NCI-H187 (cell line): ENCODE data around the gene ARNT2.

Experiments used
- DNase-seq, 2 experiments: peaks; one replicate each; lab custom pipeline; 2025; lab: John Stamatoyannopoulos, UW

The ARNT2 gene

GRCh38 chr15:80578871-80579270, 174.7 kb downstream of the ARNT2 start:
- DNase-seq: no peak

DNA sequence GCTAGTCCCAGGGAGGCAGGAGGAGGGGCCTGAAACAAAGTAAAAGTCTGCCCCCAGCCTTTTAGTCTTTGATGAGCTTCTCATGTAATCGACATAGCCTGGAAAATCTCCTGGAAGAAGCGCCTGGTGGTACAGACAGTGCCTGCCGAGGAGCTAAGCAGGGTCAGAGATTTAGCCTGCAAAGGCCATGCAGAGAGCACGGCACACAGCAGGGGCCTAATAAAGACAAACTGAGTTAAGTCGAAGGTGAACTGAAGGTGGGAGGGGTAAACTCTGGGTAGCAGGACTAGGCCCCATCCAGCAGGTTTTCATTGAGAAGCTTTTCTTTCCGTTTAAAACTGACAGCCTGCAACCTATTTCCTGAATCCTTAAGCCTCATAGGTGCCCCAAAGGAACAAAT, 175.4 kb downstream of the ARNT2 start:
- no peak for DNase-seq

GRCh38 chr15:80580106-80580505, 175.9 kb downstream of the ARNT2 start:
- DNase-seq: no peak

GRCh38 chr15:80580536-80581260, 176.5 kb downstream of the ARNT2 start:
- DNase-seq: no peak

- DNase-seq: no peak
Observed at GRCh38 chr15:80581976-80582375, 177.8 kb downstream of the ARNT2 start.

- DNase-seq: no peak
Observed at GRCh38 chr15:80582816-80583423, 178.7 kb downstream of the ARNT2 start.

- no peak for DNase-seq
Observed at GRCh38 chr15:80584561-80584964, 180.4 kb downstream of the ARNT2 start.

- DNase-seq: no peak
Observed at GRCh38 chr15:80584973-80585525, 180.9 kb downstream of the ARNT2 start.

DNA sequence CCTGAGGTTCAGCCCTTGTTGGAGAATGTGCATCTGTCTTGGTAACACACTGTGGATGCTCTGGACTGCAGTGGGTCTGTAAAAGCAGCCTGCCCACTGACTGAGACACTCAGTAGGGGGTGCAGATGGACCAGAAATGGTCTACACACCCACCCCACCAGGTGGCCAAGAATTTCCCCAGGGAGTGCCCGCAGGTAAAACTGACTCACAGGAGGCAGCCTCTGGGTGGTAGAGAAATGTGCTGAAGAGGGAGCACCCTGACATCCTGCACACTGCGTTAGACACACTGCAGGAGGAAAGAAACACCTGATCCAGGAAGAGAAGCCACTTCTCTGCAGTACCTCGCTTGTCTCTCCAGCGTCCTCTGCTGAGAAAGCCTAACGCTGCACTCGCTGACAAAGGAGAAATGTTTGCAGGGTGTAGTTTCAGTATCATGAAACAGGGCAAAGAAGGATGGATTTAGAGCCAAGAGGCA, 181.4 kb downstream of the ARNT2 start:
- no peak for DNase-seq

DNA sequence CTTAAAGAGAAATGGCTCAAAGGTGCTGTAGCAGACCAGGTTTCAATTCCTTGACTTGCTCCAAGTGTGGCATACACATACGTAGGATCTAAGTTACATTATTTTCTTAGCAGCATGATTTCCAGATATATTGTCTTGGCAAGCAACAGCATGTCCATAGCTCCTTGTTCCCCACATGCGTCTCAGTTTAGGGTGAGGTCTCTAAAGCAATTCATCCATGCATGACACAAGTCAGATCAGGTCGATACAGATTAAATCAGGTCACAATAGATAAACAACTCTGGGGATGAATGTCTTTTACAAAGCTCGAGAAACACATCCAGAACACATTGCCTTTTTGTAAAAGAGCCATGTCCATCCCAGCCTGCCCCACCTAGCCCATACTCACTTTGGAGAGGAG, 182.0 kb downstream of the ARNT2 start:
- DNase-seq: no peak

- DNase-seq: no peak
Observed at GRCh38 chr15:80587007-80587406, 182.8 kb downstream of the ARNT2 start.

- no peak for DNase-seq
Observed at GRCh38 chr15:80587816-80588456, 183.8 kb downstream of the ARNT2 start.

- DNase-seq: no peak
Observed at GRCh38 chr15:80588801-80589200, 184.6 kb downstream of the ARNT2 start.

DNA sequence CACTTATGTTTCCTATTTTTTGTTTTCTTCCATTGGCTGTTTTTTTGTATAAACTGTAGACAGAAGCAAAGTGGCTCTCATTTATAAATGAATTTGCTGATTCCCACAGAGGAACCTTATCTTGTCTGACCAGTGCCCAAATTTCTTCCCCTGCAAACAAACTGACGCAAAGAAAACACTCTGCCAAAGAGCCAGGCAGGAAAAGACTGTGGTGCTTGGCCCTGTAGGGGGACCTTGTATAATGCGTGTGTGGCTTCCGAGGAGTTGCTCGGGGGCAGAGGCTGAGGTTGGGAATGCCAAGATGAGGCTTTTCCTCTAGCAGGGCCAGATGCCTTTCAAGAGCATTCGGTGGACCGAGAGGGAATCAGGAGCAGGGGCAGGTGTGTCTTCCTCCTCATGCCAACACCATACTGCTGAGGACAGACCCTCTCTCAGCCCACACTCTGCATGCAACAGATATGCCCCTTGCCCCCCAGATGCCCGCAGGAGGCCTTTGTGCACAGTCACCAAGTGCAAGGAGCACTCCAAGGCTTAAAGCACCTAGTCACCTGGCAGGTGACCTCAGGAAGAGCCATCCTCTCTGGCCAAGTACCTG, 186.7 kb downstream of the ARNT2 start:
- no peak for DNase-seq

GRCh38 chr15:80591471-80591870, 187.3 kb downstream of the ARNT2 start:
- no peak for DNase-seq

GRCh38 chr15:80591938-80592825, 188.0 kb downstream of the ARNT2 start:
- DNase-seq: no peak

DNA sequence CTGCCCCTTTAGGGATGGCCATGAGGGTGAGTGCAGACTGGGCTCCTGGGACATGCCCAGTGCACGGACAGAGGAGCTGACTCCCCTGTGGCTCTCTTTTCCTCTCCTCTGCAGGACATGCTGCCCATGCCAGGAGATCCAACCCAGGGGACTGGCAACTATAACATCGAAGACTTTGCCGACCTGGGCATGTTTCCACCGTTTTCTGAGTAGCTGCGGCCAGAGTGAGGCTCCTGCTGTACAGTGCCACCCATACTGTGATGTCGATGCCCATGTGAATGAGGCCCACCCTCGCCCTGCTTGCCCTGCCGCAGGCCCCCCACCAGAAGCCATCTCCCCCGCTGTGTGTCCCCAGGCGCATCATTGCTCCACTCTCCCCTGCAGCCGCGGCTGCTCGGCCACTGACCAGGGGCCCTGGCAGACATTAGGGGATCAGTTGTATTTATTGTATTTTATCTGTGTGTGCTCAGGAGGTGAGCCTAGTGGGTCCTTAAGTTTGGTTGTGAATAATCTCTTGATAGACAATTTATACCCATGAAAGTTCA, 189.4 kb downstream of the ARNT2 start:
- DNase-seq: no peak

GRCh38 chr15:80594091-80594889, 190.1 kb downstream of the ARNT2 start:
- DNase-seq: no peak

GRCh38 chr15:80595396-80595795, 191.2 kb downstream of the ARNT2 start:
- DNase-seq: no peak

DNA sequence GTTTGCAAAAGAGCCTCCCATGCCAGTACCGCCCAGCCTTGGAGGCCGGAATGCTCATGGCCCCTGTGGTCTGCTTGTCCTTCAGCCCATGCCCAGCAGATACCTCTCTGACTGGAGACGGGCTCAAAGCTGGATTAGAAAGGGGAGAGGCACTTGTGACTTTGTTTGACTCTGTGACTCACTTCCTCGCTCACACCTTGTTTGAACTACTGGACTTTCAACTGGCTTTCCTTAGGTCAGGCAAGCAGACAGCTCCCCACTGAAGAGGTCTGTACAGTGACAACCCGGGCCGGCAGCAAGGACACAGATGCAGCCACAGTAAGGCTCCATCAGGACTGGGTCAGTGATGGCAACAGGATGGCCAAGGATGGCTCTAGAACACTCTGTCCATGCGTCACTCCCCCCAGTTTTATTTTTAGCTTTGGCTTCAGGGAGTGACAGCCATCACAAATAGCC, 192.4 kb downstream of the ARNT2 start:
- DNase-seq: no peak
